RCC 7860 (cell line): ENCODE measurements around the gene CACNA1E.
"Not testable (repeated sequence)": the region's sequence is repeated elsewhere in the genome, so short reads cannot be mapped to it uniquely, and the experiment has no call there.

Experiments used
- DNase-seq: peaks from one replicate; pipeline ENCODE4 v3.0.0-alpha.2; 2015; ENCODE audit warnings: low spot score
- FAIRE-seq: peaks from 2 replicates; lab custom pipeline; 2012; peaks lifted over from hg19 to GRCh38; lab: Jason Lieb, UNC

Gene CACNA1E

DNA sequence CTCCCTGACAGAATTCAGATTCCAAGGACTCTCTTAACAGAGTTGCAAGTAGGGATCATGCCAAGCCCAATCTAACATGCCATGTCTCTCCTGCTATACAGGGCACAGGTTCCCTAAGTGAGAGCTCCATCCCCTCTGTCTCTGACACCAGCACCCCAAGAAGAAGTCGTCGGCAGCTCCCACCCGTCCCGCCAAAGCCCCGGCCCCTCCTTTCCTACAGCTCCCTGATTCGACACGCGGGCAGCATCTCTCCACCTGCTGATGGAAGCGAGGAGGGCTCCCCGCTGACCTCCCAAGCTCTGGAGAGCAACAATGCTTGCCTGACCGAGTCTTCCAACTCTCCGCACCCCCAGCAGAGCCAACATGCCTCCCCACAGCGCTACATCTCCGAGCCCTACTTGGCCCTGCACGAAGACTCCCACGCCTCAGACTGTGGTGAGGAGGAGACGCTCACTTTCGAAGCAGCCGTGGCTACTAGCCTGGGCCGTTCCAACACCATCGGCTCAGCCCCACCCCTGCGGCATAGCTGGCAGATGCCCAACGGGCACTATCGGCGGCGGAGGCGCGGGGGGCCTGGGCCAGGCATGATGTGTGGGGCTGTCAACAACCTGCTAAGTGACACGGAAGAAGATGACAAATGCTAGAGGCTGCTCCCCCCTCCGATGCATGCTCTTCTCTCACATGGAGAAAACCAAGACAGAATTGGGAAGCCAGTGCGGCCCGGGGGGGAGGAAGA, 315.0 kb downstream of the CACNA1E start:
- DNase-seq (no peak), FAIRE-seq (no peak)

DNA sequence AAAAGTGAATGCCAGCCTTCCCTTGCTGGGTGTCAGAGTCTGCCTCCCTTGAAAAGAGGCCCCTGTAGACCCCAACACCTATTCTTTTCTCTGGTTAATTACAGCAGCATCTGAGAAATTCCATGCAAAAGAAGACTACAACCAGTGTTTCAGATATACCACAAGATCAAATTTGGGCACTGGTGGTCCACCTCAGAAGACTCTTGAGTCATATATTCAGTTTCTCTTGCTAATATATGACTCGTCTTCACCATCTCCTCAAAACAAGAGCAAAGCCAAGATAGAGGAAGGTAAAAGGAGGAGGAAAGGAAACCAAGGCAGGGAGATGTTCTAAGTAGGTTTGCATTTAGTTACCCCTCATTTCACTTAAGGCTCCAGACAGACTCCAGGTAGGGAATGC, 318.3 kb downstream of the CACNA1E start:
- FAIRE-seq = no peak
- no peak for DNase-seq

DNA sequence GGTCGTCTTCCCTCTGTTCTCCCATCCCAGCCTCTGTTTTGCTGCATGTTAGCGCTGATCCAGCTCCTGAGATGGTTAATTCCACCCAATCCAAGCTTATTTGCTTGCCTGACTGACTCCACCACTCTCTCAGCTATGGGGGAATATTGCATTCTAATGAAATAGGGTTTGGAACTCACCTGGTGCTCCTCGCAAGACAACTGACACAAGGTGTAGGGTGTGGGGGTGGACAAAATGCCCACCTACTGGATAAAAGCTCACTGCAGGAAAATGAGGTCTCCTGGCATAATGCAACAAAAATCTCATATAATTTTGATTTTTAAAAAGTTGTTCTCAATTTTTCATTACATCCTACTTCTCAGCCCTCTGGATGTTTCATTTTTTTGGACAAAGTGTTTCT, 319.1 kb downstream of the CACNA1E start:
- DNase-seq (no peak), FAIRE-seq (no peak)

DNA sequence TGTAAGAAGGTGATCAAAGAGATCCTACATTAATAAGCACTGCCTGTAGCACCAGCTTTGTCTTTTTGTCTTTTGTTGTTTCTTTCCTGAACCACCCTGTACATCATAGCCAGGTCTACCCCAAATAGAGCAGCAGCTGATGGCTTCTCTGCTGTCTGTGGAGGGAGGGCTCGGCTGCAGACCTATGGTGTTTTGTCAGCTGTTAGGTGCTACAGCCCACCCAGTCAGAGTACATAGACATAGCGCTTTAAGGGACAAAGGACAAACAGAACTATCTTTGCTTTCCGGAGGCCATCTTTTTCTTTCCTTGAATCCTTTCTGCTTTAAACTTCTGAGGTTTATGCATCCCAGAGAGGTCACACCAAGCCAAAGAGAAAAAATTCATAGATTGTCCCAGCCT, 320.1 kb downstream of the CACNA1E start:
- DNase-seq (no peak), FAIRE-seq (no peak)

DNA sequence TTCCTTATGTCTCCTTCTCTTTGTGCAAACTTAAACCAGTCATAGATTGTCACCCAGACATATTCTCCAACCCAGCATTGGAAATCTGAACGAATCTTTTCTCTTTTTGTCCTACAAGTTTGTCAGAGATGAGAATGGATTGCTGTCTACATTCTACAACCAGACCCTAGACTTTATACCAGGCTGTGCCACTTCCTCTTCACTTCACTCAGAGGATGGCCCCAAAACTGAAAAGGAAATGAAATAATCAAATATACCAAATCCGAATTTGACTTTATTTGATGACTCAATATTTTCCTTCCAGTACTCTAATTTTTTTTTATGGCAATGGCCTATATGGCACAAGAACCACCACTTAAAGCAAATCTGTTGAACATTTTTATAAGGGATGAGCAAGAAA, 321.7 kb downstream of the CACNA1E start:
- FAIRE-seq (no peak), DNase-seq (no peak)

DNA sequence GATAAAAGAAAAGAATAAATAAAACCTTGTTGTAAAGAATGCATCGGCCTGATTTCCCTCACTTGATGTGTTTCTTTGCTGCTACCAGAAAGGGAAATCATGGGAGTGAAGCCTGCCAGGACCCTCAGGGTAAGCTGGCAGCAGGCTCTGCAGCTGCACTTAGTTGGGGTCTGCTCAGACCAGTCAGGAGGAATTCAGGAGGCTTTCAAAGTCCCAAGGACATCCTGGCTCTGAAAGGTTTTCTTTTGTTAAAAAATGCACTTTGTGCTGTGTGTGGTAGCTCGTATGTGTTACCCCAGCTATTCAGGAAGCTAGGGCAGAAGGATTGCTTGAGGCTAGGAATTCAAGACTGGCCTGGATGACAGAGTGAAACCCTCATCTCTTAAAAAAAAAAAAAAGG, 323.4 kb downstream of the CACNA1E start:
- DNase-seq (no peak), FAIRE-seq (no peak)

DNA sequence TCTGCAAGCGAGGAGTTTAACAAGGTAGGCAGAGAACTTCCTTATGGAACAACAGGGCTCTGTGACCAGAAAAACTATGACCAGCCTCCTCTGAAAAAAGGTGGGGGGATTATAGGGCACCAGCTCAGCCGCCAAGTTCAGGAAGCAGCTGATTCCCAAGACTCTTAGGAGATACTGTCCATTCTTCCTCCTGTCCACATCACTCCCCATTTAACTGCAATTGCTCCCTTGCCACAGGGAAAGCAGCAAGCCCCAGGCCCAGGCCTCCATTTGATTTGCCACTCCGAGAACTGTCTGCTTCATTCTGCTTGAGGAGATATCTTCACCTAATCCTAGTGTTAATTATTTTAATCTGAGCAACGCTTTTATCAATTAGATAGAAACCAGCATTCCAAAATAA, 323.9 kb downstream of the CACNA1E start:
- FAIRE-seq = no peak
- DNase-seq = no peak

DNA sequence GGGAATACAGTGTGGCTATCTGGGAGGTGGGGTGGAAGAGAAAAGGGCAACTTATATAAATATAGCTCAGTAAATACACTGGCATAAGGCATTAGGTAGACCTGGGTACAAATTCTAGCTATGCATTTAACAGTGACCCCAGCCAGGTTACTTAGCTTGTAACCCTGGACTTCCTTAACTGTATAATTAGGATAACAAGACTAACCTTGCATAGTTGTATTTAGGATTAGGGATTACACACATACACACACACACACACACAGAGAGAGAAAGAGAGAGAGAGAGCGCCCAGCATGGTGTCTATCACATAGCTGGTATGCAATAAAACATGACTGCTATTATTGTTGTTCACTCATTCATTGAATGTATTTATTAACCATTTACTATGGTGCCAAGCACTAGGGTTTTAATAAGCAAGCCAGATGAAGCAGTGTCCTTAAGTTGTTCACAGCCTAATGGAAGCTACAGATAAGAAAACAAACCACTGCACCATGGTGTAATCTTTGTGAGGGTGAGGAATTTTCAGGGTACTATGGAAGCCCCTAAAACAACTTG, 326.8 kb downstream of the CACNA1E start:
- DNase-seq (no peak), FAIRE-seq (no peak)

DNA sequence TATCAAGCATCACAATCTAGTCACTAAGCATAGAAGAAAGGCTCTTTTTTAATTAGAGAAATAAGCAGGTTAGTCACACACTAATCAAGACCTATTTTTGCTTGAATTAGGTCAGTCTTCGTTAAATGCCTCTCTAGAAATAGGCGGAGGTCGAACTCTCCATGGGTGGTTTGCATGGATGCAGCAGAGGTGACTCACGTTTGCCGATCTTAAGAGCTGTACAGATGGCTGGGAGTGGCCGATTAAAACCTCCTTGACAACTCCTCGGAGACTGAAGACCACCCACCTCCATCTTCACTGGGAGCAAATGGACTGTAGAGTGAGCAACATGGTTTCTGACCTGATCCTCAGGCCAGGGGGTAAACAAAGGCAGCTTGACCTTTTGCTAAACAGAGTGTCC, 328.9 kb downstream of the CACNA1E start:
- no peak for FAIRE-seq

DNA sequence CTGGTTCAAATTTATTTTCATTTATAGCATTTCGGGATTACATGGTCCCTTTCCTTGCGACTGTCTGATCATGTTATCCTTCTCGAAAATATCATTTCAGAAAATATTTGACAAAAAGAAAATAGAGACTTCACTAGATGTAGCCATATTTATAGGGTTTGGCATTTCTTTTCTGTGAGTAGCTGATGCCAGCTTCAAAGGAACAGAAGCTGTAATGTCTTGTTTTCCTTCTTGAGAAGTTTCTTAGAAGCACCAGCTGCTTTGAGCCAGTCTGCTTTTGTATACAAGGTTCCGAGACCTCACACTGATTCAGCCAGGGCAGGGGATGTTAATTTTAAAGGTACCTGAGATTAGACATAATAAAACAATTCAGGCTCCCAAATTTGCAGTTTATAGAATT, 329.9 kb downstream of the CACNA1E start:
- DNase-seq (no peak), FAIRE-seq (no peak)

More for the DNA sequence above, 328.9 kb downstream of the CACNA1E start:
- DNase-seq = no peak

DNA sequence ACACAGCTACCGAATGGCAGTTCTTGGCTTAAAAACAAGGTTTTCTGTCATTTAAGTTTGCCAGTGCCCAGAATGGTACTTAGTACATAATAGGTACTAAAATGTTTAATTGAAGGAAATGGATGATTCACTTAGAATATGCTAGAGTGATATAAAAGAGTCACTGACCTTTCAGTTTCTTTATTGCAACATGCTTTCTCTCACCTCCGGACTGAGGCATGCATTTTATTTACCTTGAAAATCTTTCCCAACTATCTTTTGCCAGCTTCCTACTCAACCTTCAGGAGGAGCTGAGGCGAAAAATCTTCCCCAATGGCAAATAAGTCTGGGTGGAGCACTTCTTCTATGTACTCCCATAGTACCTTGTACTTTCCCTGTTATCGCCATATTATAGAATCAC, 333.3 kb downstream of the CACNA1E start:
- DNase-seq = no peak
- no peak for FAIRE-seq

DNA sequence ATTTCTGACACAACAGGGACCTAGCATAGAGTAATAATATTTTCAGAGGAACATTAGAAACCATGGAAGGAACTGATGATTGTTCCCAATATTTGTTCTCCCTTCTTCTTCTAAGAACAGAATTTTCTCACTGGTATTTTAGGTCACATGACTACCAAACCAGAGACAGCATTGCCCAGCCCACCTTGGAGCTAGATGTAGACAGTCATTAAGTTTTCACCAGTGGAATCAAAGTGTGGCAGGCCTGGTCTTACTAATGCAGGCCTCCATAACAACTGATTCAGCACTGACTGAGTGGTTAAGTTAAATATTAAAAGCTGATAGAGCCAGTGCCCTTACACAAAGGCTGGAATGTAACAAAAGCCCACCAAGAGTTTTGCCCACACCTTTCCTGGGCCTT, 333.8 kb downstream of the CACNA1E start:
- FAIRE-seq (peak; percentile 79), DNase-seq (peak; percentile 56)

DNA sequence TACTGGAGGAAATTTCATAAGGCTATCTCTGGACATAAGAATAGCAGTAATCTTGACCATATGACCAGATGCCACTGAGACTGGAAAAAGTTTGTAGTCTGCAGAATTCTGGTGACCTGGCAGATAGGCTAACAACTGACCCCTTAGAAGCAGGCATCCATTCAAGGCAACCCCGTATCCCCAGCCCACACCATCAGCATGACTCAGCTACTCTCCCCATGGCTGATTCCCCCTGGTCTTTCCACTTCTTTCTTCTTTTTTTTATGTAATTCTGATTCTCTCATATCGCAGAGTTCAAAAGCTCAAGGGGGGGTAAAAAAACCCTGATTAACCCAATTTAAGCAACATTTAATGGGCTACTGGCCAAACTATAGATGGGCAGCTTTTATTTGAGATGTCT, 335.1 kb downstream of the CACNA1E start:
- no peak for FAIRE-seq
- no peak for DNase-seq

DNA sequence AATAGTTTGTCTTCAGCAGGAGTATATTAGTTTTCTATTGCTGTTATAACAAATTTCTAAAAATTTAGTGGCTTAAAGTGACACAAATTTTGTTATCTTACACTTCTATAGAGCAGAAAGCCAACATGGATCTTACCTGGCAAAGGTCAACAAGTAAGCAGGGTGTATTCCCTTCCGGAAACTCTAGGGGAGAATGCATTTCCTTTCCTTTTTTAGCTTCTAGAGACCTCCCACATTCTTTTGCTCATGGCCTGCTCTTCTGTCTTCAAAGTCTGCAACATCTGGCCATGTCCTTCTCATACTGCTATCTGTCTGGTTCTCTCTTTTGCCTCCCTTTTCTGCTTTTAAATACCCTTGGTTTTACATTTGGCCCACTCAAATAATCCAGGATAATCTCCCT, 335.6 kb downstream of the CACNA1E start:
- FAIRE-seq = no peak
- DNase-seq = no peak

DNA sequence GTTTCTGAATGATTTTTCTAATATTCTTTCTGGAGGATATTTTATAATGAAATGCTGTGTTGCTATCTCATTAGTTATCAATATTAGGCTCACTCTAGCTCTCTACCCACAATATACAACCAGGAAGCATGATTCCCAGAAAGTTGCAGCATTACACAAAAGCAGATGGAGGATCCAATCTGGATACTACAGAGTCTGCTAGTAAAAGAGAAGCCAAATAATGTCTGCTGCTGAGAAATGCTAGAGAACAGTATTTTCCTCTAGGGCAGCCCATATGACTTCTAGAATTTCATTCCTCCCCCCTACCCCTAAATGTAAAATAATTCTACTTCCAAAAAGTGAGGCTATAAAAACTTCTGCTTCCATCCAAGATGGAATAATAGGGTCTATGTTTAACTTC, 338.4 kb downstream of the CACNA1E start:
- no peak for FAIRE-seq
- DNase-seq = no peak

DNA sequence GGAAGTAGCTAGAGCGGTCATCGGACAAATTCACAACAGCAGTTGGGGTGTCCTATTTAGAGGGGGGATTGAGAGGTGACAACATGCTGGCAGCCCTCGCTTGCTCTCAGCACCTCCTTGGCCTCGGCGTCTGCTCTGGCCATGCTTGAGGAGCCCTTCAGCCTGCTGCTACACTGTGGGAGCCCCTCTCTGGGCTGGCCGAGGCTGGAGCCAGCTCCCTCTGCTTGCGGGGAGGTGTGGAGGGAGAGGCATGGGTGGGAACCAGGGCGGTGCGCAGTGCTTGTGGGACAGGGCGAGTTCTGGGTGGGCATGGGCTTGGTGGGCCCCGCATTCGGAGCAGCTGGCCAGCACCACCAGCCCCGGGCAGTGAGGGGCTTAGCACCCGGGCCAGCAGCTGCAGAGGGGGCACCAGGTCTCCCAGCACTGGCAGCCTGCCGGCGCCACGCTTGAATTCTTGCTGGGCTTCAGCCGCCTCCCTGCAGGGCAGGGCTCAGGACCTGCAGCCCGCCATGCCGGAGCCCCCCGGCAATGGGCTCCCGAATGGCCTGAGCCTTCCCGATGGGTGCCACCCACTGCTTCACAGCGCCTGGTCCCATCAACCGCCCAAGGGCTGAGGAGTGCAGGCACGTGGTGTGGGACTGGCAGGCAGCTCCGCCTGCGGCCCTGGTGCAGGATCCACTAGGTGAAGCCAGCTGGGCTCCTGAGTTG, 349.0 kb downstream of the CACNA1E start:
- not testable (repeated sequence) for FAIRE-seq, DNase-seq

DNA sequence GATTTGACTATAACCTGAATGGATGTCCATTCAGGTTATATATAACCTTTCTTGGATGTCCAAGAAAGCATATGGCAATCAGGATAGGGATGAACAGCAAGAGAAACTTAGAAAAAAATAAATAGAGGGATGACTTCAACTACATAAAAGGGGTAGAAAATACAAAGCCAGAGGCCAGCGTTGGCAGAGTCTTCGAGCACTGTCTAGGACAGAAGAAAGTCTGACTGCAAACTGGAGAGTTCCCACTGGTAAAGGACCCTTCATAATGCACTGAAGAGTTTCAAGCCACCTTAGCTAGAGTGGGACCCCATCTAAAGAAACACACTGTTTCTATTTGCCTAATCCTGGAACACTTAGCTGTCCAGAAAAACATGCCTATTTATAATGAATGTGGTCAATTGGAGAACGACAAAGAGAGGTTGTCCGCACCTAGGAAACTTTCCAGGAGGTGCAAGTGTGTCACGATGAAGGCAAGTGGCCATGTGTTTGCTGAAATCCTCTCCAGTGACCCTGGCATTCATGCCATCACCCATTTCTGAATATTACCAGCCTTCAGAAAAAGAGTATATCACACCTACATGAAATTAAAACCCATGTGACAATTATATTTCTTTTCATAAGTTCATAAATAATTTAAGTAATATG, 362.8 kb downstream of the CACNA1E start:
- DNase-seq = no peak
- FAIRE-seq = no peak

DNA sequence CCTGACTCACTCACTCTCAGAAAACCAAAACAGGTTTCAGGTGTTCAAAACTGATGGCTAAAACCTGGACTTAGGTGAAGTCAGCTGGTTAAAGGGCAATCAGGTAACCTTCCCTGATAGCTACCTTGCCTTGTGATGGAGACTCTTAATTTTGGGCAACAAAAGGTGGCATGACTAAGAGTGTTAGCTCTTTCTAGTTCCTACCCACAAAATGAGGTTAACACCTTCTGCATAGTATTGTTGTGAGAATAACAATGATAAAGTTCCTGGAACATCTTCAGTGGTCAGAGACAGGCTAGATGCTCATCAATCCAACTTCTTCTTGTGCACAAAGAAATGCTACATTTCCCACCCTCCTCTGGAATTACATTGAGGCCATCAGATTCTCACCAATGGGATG, 363.4 kb downstream of the CACNA1E start:
- DNase-seq = no peak
- no peak for FAIRE-seq

DNA sequence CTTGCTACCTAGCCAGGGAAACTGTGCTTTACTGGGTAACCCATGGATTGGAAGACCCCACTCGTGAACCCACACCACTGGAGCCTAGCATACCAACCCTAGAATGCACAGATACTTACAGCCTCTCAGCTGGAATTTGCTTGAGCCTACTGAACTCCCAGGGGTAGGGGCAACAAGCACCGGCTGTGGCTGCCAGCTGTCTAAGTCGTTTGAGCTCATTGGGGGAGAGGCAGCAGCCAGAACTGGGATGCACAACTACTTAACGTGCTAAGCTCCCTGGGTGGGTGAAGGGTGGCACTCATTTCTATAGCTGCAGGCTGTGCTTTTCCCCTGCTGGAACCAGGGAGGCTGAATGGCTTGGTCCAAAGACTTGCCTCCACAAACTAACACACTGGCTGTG, 365.8 kb downstream of the CACNA1E start:
- FAIRE-seq (no peak), DNase-seq (no peak)

DNA sequence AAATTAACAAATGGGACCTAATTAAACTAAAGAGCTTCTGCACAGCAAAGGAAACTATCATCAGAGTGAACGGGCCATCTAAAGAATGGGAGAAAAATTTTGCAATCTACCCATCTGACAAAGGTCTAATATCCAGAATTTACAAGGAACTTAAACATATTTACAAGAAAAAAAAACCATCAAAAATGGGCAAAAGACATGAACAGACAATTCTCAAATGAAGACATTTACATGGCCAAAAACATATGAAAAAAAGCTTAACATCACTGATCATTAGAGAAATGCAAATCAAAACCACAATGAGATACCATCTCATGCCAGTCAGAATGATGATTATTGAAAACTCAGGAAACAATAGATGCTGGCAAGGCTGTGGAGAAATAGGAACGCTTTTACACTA, 370.9 kb downstream of the CACNA1E start:
- DNase-seq, FAIRE-seq: not testable (repeated sequence)

DNA sequence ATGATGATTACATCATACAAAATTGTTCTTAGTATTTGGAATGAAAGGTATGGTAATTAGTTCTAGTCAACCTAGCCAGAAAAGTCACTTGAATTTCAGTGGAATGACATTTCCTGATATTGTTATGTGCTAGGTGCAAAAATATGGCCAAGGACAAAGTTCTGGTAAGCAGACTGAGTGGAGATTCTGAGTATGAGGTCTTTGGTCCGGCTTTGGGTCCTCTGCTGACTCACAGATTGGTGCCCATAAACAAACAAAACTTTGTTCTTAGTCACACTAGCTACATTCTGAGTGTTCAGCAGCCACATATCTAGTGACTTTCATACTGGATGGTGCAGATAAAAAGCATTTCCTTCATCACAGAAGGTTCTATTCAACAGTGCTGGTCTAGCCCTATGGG, 372.1 kb downstream of the CACNA1E start:
- DNase-seq (no peak), FAIRE-seq (no peak)
